ENCODE data around the gene LCN9.

GRCh38 chr9:135716045-135716444 lies 52.9 kb downstream of the LCN9 start:
- TF ChIP-seq GATA3 (IDR thresholded peaks at IDR 0.05; ENCODE audit: low read depth, low read length) (no peak), GATA2 (IDR thresholded peaks at IDR 0.05; ENCODE audit: low read depth, low read length) (peak; percentile 92)
